ENCODE measurements around the gene SIX2. TPM values are rescaled to one million over a fixed set of nuclear protein-coding genes. Genes with fewer than 3 reads are reported as not detected.
"Not testable (repeated sequence)": the region's sequence is repeated elsewhere in the genome, so short reads cannot be mapped to it uniquely, and the experiment has no call there.

SIX2 gene
- total RNA-seq, 3 donors from 2014 or later, result 0.98 to 3.5 (median 1.5) TPM

DNA sequence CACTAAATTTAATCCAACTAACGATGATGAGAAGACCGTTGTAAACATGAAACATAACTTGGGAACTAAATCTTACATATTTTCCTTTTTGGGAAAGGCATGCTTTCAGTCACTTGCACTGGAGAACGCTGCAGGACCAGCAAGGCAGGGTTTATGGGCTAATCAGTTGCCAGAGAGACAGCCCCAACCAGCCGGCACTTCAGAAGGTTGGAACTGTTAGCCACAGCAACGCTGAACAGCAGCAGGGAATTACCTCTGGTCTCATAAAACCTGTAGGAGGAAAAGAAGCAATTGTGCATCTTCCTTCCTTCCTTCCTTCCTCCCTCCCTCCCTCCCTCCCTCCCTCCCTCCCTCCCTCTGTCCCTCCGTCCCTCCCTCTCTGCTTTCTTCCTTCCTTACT is 33.9 kb upstream of the SIX2 start:
- intact Hi-C loops (cut with DNase I; ENCODE audit: low total_unique reads), result no loop called here
- TF ChIP-seq, protein P1, sequence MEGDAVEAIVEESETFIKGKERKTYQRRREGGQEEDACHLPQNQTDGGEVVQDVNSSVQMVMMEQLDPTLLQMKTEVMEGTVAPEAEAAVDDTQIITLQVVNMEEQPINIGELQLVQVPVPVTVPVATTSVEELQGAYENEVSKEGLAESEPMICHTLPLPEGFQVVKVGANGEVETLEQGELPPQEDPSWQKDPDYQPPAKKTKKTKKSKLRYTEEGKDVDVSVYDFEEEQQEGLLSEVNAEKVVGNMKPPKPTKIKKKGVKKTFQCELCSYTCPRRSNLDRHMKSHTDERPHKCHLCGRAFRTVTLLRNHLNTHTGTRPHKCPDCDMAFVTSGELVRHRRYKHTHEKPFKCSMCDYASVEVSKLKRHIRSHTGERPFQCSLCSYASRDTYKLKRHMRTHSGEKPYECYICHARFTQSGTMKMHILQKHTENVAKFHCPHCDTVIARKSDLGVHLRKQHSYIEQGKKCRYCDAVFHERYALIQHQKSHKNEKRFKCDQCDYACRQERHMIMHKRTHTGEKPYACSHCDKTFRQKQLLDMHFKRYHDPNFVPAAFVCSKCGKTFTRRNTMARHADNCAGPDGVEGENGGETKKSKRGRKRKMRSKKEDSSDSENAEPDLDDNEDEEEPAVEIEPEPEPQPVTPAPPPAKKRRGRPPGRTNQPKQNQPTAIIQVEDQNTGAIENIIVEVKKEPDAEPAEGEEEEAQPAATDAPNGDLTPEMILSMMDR (IDR thresholded peaks at IDR 0.05), result no peak
- TF ChIP-seq POLR2AphosphoS5 (IDR thresholded peaks at IDR 0.05) (no peak), POLR2A (IDR thresholded peaks at IDR 0.05) (no peak)
- H3K27me3 ChIP-seq, result no peaks in the 10 kb centered on the region
- no peaks in the 10 kb centered on the region for H3K36me3 ChIP-seq
- no peak overlapping the region for H3K27ac ChIP-seq
- DNase-seq (ENCODE audit: low spot score in 2 of 2), result no peak
- H3K4me1 ChIP-seq, result no peaks in the 10 kb centered on the region
- no peaks in the 10 kb centered on the region for H3K9me3 ChIP-seq
- H3K4me3 ChIP-seq, result no peak overlapping the region

DNA sequence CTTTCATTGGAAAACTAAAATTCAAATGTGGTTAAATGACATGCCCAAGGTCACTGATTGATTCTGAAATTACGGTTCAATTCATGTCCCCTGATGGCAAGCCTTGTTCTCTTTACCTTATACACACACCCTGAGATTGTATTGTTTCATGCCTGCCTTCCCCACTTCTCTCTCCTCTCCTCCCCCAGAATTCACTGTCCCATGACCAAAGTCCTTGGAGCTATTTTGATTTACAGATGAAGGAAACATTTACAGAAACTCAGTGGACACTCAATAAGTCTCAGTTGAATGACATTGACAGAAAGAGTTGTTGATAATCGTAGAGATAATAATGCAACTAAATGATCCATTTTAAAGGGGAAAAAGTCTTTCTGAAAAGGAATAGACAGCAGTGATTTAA is 33.1 kb upstream of the SIX2 start:
- no peak for TF ChIP-seq POLR2A (IDR thresholded peaks at IDR 0.05)
- intact Hi-C loops (cut with DNase I; ENCODE audit: low total_unique reads), result no loop called here
- no peak for DNase-seq (ENCODE audit: low spot score in 2 of 2)
- H3K4me1 ChIP-seq, result no peaks in the 10 kb centered on the region
- no peaks in the 10 kb centered on the region for H3K27me3 ChIP-seq
- H3K9me3 ChIP-seq, result no peaks in the 10 kb centered on the region
- no peak overlapping the region for H3K4me3 ChIP-seq
- no peaks in the 10 kb centered on the region for H3K36me3 ChIP-seq
- H3K27ac ChIP-seq, result no peak overlapping the region

DNA sequence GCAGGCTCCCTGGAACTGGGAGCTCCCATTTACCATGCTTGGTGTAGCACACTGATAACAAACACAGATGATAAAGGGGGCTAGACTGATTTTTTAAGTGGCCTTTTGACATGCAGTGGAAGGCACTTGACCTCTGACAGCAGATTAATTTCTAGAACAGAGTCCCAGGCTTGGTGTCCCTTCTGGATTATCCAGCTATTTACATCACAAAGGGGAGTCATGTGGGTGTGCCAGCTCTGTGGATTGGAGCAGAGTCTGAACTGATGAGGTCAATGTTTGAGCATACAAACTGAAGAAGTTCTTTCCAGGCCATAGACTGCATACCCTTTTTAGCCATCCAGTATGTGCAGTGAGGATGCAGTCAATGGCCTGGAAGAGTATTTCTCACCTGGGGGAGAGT is 31.5 kb upstream of the SIX2 start:
- H3K36me3 ChIP-seq, result no peaks in the 10 kb centered on the region
- intact Hi-C loops (cut with DNase I; ENCODE audit: low total_unique reads), result no loop called here
- TF ChIP-seq POLR2AphosphoS5 (IDR thresholded peaks at IDR 0.05), result no peak
- TF ChIP-seq POLR2A (IDR thresholded peaks at IDR 0.05), result no peak
- TF ChIP-seq, protein P1 (IDR thresholded peaks at IDR 0.05), result no peak
- H3K4me1 ChIP-seq, result no peaks in the 10 kb centered on the region
- H3K9me3 ChIP-seq, result no peaks in the 10 kb centered on the region
- H3K4me3 ChIP-seq, result no peak overlapping the region
- H3K27ac ChIP-seq, result no peak overlapping the region
- no peak for DNase-seq (ENCODE audit: low spot score in 2 of 2)
- no peaks in the 10 kb centered on the region for H3K27me3 ChIP-seq

DNA sequence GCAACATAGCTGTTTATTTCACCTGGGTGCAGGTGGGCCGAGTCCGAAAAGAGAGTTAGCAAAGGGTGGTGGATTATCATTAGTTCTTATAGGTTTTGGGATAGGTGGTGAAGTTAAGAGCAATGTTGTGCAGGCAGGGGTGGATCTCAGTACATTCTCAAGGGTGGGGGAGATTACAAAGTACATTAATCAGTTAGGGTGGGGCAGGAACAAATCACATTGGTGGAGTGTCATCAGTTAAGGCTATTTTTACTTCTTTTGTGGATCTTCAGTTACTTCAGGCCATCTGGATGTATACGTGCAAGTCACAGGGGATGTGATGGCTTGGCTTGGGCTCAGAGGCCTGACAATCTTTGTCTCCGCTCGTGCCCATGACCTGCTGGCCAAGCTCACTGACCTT is 30.6 kb upstream of the SIX2 start:
- H3K27ac ChIP-seq; DNase-seq (ENCODE audit: low spot score in 2 of 2); H3K4me1 ChIP-seq; H3K9me3 ChIP-seq; H3K27me3 ChIP-seq; intact Hi-C loops (cut with DNase I; ENCODE audit: low total_unique reads); H3K36me3 ChIP-seq; H3K4me3 ChIP-seq: not testable (repeated sequence)

DNA sequence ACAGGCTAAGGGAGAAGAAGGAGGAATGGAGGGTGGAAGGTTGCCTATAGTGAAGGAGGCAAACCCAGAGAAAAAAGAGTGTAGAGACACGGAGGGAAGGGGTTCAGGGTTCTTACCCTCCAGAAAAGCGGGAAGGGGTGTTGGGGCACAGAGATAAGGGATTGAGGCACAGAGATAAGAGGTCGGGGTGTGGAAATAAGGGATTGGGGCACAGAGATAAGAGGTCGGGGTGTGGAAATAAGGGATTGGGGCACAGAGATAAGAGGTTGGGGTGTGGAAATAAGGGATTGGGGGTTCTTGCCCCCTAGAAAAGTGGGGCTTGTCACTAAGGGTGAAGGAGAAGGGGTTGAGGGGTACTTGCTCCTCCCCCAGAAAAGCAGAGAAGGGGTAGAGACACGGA is 29.6 kb upstream of the SIX2 start:
- H3K27me3 ChIP-seq; H3K27ac ChIP-seq; H3K9me3 ChIP-seq; H3K4me1 ChIP-seq; H3K4me3 ChIP-seq; H3K36me3 ChIP-seq; intact Hi-C loops (cut with DNase I; ENCODE audit: low total_unique reads); DNase-seq (ENCODE audit: low spot score in 2 of 2): not testable (repeated sequence)

DNA sequence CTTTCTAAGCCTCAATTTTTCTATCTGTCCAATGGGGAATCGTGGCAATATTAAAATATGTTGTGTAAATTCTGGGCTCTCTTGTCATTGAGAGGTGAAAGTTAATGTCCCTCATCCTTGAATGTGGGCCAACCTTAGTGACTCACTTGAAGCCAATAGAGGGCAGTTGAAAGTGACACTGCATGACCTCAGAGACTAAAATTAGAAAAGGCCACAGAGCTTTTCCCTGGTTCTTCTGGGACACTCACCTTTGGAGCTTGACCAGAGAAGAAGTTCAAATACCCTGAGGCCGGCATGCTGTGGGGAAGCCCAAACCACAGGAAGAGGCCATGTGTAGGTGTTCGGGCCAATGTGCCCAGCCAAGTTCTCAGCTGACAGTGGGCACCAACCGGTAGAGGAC is 24.1 kb upstream of the SIX2 start:
- no peaks in the 10 kb centered on the region for H3K36me3 ChIP-seq
- H3K4me1 ChIP-seq, result no peaks in the 10 kb centered on the region
- DNase-seq (ENCODE audit: low spot score in 2 of 2), result no peak
- H3K27me3 ChIP-seq, result no peaks in the 10 kb centered on the region
- intact Hi-C loops (cut with DNase I; ENCODE audit: low total_unique reads), result no loop called here
- H3K4me3 ChIP-seq, result no peak overlapping the region
- H3K9me3 ChIP-seq, result no peaks in the 10 kb centered on the region
- no peak overlapping the region for H3K27ac ChIP-seq
- TF ChIP-seq POLR2A (IDR thresholded peaks at IDR 0.05) (no peak), POLR2AphosphoS5 (IDR thresholded peaks at IDR 0.05) (no peak)
- TF ChIP-seq, protein P1 (IDR thresholded peaks at IDR 0.05), result no peak

DNA sequence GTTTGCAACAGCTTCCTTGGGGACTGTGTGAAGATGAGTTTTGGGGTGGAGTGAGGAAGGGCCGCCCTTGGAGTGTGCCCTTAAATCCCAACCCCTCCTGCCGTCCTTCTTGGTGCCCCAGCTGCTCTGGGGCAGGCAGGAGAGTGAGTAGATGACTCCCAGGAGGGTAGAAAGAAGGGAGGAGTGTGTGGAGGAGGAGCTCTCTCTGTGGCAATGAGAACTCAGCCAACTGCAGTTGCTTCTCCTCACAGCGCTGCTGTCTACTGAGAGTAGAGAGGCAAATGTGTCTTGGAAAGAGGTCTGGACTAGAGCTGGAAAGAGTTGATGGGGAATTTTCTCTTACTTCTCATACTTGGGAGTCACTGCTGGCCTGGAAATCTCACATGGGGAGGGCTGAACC is 21.8 kb upstream of the SIX2 start:
- TF ChIP-seq POLR2AphosphoS5 (IDR thresholded peaks at IDR 0.05) (no peak), POLR2A (IDR thresholded peaks at IDR 0.05) (no peak)
- TF ChIP-seq, protein P1 (IDR thresholded peaks at IDR 0.05), result no peak
- H3K27ac ChIP-seq, result no peak overlapping the region
- no peaks in the 10 kb centered on the region for H3K4me1 ChIP-seq
- intact Hi-C loops (cut with DNase I; ENCODE audit: low total_unique reads), result no loop called here
- no peaks in the 10 kb centered on the region for H3K27me3 ChIP-seq
- no peaks in the 10 kb centered on the region for H3K36me3 ChIP-seq
- H3K4me3 ChIP-seq, result no peak overlapping the region
- no peaks in the 10 kb centered on the region for H3K9me3 ChIP-seq
- DNase-seq (ENCODE audit: low spot score in 2 of 2), result no peak
